WTC11 (cell line): ENCODE results near the gene MYO9A. TPM values are rescaled to one million over a fixed set of nuclear protein-coding genes. Genes with fewer than 3 reads are reported as not detected.

Experiments
- ATF6 ChIP-seq: sonication (generic); formaldehyde crosslinking; IDR thresholded peaks from 2 replicates; pipeline ENCODE4 v1.8.1; 2023; ENCODE audit warnings: mild to moderate bottlenecking, missing genetic modification reagents
- CBFB ChIP-seq: sonication (generic); formaldehyde crosslinking; IDR thresholded peaks from 2 replicates; pipeline ENCODE4 v1.8.1; 2022; ENCODE audit warnings: mild to moderate bottlenecking, low read depth, missing genetic modification reagents
- CTCF ChIP-seq: fragments of 200-600 bp; IDR thresholded peaks from 2 replicates; pipeline ENCODE4 v1.8.0; 2022; ENCODE audit warnings: antibody characterized with exemption
- FOXK1 ChIP-seq: sonication (generic); formaldehyde crosslinking; IDR thresholded peaks from 2 replicates; pipeline ENCODE4 v1.8.0; 2022; ENCODE audit warnings: mild to moderate bottlenecking, moderate library complexity, missing genetic modification reagents
- GRHL2 ChIP-seq: fragments of 250-450 bp; sonication (Bioruptor Pico); IDR thresholded peaks from 2 replicates; pipeline ENCODE4 v1.8.0; 2022; ENCODE audit warnings: mild to moderate bottlenecking, moderate library complexity; ENCODE audit not compliant: insufficient replicate concordance, severe bottlenecking
- IRF1 ChIP-seq: sonication (generic); formaldehyde crosslinking; IDR thresholded peaks from 2 replicates; pipeline ENCODE4 v1.8.0; 2023; ENCODE audit warnings: missing genetic modification reagents
- NFYB ChIP-seq: sonication (generic); formaldehyde crosslinking; conservative IDR thresholded peaks from 2 replicates; pipeline ENCODE4 v1.8.0; 2022; ENCODE audit warnings: low read depth, missing genetic modification reagents
- NR1H2 ChIP-seq: sonication (generic); formaldehyde crosslinking; IDR thresholded peaks from 2 replicates; pipeline ENCODE4 v1.9.0; 2021; ENCODE audit warnings: mild to moderate bottlenecking, moderate library complexity, missing genetic modification reagents
- NR2C2 ChIP-seq: sonication (generic); formaldehyde crosslinking; IDR thresholded peaks from 2 replicates; pipeline ENCODE4 v1.8.0; 2022; ENCODE audit warnings: mild to moderate bottlenecking, missing genetic modification reagents
- PRRX2 ChIP-seq: fragments of 250-450 bp; sonication (Bioruptor Pico); IDR thresholded peaks from 2 replicates; pipeline ENCODE4 v1.8.0; 2021; ENCODE audit warnings: mild to moderate bottlenecking
- SOX15 ChIP-seq: fragments of 250-450 bp; sonication (Bioruptor Pico); IDR thresholded peaks from 2 replicates; pipeline ENCODE4 v1.9.0; 2021; ENCODE audit warnings: mild to moderate bottlenecking
- SP1 ChIP-seq: sonication (generic); formaldehyde crosslinking; conservative IDR thresholded peaks from 2 replicates; pipeline ENCODE4 v1.8.1; 2022; ENCODE audit warnings: missing genetic modification reagents
- TEAD1 ChIP-seq: sonication (generic); formaldehyde crosslinking; IDR thresholded peaks from 2 replicates; pipeline ENCODE4 v1.8.0; 2022; ENCODE audit warnings: mild to moderate bottlenecking, missing genetic modification reagents
- TEAD4 ChIP-seq: sonication (generic); formaldehyde crosslinking; IDR thresholded peaks from 2 replicates; pipeline ENCODE4 v1.8.0; 2022; ENCODE audit warnings: mild to moderate bottlenecking, missing genetic modification reagents
- ZNF138 ChIP-seq: sonication (generic); formaldehyde crosslinking; conservative IDR thresholded peaks from 2 replicates; pipeline ENCODE4 v1.8.1; 2022; ENCODE audit warnings: mild to moderate bottlenecking, moderate library complexity, missing genetic modification reagents
- ZNF281 ChIP-seq: sonication (generic); formaldehyde crosslinking; IDR thresholded peaks from 2 replicates; pipeline ENCODE4 v1.8.0; 2023; ENCODE audit warnings: mild to moderate bottlenecking, missing genetic modification reagents
- ZNF396 ChIP-seq: fragments of 250-450 bp; sonication (Bioruptor Pico); IDR thresholded peaks from 2 replicates; pipeline ENCODE4 v1.8.0; 2021; ENCODE audit warnings: mild to moderate bottlenecking, moderate library complexity, borderline replicate concordance
- ZNF423 ChIP-seq: fragments of 250-450 bp; sonication (Bioruptor Pico); IDR thresholded peaks from 2 replicates; pipeline ENCODE4 v2.1.2; 2022; ENCODE audit warnings: mild to moderate bottlenecking, moderate library complexity
- ZSCAN18 ChIP-seq: fragments of 250-450 bp; sonication (Bioruptor Pico); IDR thresholded peaks from 2 replicates; pipeline ENCODE4 v2.1.2; 2022; ENCODE audit warnings: mild to moderate bottlenecking, moderate library complexity
- total RNA-seq: library from RNA; stranded (reverse); gene quantifications from 3 replicates; pipeline ENCODE4 v1.2.3, GENCODE V29; 2021
- TF ChIP-seq, protein P1 (sequence below): sonication (generic); formaldehyde crosslinking; IDR thresholded peaks from 2 replicates; pipeline ENCODE4 v1.8.1; 2023; ENCODE audit warnings: mild to moderate bottlenecking, missing genetic modification reagents, borderline replicate concordance
- TF ChIP-seq, protein P2 (sequence below): sonication (generic); formaldehyde crosslinking; IDR thresholded peaks from 2 replicates; pipeline ENCODE4 v1.8.0; 2022; ENCODE audit warnings: mild to moderate bottlenecking, missing genetic modification reagents
- TF ChIP-seq, protein P3 (sequence below): sonication (generic); formaldehyde crosslinking; IDR thresholded peaks from 2 replicates; pipeline ENCODE4 v1.8.1; 2022; ENCODE audit warnings: low read depth, missing genetic modification reagents, borderline replicate concordance
- TF ChIP-seq, protein P4 (sequence below): sonication (generic); formaldehyde crosslinking; IDR thresholded peaks from 2 replicates; pipeline ENCODE4 v1.8.1; 2022; ENCODE audit warnings: low read depth, mild to moderate bottlenecking, moderate library complexity, missing genetic modification reagents, borderline replicate concordance

Gene MYO9A
- total RNA-seq, 1 experiment from 2014 or later = 23.5 TPM

GRCh38 chr15:72117486-72118016, 399 bp downstream of the MYO9A start (continued):
- TF ChIP-seq ZNF281 (no peak), ZNF138 (CRISPR knock-in tag) (no peak), GRHL2 (CRISPR knock-in tag) (no peak), NFYB (no peak), CTCF (no peak), SOX15 (CRISPR knock-in tag) (no peak), ATF6 (CRISPR knock-in tag) (no peak), PRRX2 (no peak), SP1 (CRISPR knock-in tag) (no peak), FOXK1 (CRISPR knock-in tag) (0 out of 2 replicates have a peak, but pooled peaks have one; percentile 44), IRF1 (CRISPR knock-in tag) (0 out of 2 replicates have a peak, but pooled peaks have one; percentile 25), NR1H2 (CRISPR knock-in tag) (no peak), TEAD4 (CRISPR knock-in tag) (no peak), ZSCAN18 (no peak), CBFB (peak; percentile 71; the same call in 1 of the 2 replicates), ZNF396 (CRISPR knock-in tag) (no peak), ZNF423 (CRISPR knock-in tag) (no peak), TEAD1 (CRISPR knock-in tag) (no peak), NR2C2 (CRISPR knock-in tag) (no peak)
- TF ChIP-seq, protein P1, sequence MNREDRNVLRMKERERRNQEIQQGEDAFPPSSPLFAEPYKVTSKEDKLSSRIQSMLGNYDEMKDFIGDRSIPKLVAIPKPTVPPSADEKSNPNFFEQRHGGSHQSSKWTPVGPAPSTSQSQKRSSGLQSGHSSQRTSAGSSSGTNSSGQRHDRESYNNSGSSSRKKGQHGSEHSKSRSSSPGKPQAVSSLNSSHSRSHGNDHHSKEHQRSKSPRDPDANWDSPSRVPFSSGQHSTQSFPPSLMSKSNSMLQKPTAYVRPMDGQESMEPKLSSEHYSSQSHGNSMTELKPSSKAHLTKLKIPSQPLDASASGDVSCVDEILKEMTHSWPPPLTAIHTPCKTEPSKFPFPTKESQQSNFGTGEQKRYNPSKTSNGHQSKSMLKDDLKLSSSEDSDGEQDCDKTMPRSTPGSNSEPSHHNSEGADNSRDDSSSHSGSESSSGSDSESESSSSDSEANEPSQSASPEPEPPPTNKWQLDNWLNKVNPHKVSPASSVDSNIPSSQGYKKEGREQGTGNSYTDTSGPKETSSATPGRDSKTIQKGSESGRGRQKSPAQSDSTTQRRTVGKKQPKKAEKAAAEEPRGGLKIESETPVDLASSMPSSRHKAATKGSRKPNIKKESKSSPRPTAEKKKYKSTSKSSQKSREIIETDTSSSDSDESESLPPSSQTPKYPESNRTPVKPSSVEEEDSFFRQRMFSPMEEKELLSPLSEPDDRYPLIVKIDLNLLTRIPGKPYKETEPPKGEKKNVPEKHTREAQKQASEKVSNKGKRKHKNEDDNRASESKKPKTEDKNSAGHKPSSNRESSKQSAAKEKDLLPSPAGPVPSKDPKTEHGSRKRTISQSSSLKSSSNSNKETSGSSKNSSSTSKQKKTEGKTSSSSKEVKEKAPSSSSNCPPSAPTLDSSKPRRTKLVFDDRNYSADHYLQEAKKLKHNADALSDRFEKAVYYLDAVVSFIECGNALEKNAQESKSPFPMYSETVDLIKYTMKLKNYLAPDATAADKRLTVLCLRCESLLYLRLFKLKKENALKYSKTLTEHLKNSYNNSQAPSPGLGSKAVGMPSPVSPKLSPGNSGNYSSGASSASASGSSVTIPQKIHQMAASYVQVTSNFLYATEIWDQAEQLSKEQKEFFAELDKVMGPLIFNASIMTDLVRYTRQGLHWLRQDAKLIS (CRISPR knock-in tag) = no peak
- TF ChIP-seq, protein P2, sequence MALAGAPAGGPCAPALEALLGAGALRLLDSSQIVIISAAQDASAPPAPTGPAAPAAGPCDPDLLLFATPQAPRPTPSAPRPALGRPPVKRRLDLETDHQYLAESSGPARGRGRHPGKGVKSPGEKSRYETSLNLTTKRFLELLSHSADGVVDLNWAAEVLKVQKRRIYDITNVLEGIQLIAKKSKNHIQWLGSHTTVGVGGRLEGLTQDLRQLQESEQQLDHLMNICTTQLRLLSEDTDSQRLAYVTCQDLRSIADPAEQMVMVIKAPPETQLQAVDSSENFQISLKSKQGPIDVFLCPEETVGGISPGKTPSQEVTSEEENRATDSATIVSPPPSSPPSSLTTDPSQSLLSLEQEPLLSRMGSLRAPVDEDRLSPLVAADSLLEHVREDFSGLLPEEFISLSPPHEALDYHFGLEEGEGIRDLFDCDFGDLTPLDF = no peak
- TF ChIP-seq, protein P3, sequence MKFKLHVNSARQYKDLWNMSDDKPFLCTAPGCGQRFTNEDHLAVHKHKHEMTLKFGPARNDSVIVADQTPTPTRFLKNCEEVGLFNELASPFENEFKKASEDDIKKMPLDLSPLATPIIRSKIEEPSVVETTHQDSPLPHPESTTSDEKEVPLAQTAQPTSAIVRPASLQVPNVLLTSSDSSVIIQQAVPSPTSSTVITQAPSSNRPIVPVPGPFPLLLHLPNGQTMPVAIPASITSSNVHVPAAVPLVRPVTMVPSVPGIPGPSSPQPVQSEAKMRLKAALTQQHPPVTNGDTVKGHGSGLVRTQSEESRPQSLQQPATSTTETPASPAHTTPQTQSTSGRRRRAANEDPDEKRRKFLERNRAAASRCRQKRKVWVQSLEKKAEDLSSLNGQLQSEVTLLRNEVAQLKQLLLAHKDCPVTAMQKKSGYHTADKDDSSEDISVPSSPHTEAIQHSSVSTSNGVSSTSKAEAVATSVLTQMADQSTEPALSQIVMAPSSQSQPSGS (CRISPR knock-in tag) = no peak
- TF ChIP-seq, protein P4, sequence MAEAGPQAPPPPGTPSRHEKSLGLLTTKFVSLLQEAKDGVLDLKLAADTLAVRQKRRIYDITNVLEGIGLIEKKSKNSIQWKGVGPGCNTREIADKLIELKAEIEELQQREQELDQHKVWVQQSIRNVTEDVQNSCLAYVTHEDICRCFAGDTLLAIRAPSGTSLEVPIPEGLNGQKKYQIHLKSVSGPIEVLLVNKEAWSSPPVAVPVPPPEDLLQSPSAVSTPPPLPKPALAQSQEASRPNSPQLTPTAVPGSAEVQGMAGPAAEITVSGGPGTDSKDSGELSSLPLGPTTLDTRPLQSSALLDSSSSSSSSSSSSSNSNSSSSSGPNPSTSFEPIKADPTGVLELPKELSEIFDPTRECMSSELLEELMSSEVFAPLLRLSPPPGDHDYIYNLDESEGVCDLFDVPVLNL = no peak; the same call in 1 of the 2 replicates
